Inferior parietal cortex (tissue), 1 donor: ENCODE results near the gene GOLGA6B.
"Not testable (repeated sequence)": the region's sequence is repeated elsewhere in the genome, so short reads cannot be mapped to it uniquely, and the experiment has no call there.

Experiments used
- DNase-seq: peaks from one replicate; pipeline ENCODE4 v3.0.0-alpha.2; 2016; ENCODE audit errors: extremely low spot score

The GOLGA6B gene

DNA sequence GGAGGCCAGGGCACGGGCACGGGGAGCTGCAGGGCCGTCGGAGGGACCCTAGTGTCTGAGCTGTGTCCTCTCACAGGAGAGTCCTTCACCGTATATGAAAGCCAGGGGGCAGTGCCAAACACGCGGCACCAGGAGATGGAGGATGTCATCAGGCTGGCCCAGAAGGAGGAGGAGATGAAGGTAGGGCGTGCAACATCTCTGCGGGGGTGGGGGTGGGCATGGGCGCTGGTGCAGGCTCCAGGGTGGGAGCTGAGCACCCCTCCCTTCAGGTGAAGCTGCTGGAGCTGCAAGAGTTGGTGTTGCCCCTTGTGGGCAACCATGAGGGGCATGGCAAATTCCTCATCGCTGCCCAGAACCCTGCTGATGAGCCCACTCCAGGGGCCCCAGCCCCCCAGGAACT, 11.2 kb downstream of the GOLGA6B start:
- not testable (repeated sequence) for DNase-seq

DNA sequence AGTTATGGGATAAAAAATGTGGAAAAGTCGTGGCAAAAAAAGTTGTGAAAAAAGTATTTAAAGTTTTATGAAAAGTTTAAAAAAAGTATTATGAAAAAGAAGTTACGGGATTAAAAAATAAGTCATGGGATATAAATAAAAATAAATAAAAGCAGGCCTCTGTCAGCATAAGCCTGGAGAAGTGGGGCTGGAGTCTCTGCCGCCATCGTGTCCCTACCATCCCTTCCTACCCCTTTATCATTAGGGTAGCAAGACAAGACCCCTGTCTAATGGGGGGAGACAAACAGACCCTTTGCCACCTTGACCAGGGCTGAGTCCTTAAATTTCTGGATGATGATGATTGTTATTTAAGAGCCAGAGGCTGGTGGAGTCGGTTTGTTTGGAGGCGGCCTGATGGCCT, 15.3 kb downstream of the GOLGA6B start:
- not testable (repeated sequence) for DNase-seq

DNA sequence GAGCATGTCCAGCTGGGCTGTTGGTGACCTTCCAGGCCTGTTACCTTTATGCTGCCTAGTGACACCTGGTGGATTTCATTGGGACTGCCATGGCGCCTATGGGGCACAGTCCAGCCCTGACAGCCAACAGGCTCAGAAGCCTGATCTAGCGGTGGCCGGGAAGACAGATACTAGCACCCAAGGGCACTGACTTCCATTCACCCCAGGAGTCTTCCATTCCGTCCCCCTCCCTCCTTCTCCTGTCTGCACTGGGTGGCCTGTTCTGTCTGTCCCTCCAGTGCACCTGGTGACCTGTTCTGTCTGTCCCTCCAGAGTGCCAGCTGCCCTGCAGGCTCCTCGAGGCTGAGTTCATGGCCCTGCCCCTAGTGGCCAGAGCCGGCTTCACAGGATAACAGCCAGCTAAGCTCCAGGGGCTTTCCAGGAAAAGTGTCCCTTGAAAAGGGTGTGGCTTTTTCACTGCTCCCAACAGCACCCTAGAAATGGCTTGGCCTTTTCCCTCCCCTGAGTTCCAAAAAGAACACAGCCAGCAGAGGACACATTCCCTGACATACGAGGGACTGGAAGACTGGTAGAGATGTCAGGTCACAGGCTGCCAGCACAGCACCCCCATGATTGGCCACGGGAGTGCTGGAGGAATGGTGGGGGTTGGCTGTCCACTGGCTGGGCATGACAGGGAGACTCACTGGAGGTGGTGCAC, 16.3 kb downstream of the GOLGA6B start:
- DNase-seq: peak; percentile 40

DNA sequence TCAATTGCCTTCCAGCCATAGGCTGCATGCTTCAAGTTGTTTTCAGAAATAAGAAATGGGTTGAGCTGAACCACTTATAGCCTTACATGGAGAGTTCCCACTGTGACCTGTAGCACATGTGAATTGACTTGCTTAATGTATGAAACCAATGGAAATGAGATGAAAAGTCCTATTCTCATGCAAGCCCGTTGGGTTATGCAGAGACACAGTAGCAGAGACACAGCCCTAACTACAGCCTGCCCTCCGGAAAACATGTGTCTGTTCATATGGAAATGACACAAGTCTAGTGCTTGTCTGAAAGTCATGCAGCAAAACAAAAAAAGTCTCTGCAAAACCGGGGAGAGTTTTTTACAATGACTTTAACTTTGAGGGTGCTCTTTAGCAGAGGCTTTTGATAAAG, 17.0 kb downstream of the GOLGA6B start:
- no peak for DNase-seq

DNA sequence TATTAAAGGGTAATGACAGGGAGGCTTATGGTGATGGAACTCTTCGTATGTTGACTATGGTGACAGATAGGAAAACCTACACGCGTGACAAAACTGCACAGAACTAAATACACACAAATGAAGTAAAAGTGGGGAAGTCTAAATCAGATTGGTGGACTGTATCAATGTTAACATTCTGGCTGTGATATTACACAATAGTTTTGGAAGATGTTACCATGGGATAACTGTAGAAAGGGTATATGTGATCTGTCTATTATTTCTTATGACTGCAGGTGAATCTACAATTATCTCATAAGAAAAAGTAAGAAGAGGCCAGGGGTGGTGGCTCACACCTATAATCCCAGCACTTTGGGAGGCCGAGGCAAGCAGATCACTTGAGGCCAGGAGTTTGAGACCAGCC, 22.3 kb downstream of the GOLGA6B start:
- DNase-seq: no peak

DNA sequence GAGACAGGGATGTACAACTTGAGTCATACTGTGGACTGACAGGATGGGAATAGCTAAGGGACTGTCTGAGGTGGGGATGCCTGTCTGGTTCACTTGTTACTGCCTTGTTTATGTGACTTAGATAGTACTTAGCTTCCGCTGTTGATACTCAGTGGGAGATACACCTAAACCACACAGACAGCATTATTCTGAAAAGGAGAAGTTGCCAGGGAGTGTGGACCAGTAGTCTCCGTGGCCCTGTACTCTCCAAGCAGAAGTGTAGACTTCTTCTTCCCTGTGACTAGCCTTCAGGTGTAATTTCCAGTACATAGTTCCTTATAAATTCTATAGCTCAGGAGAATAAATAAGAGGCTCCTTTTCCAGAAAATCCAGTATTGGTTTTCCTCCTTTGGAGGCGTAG, 26.4 kb downstream of the GOLGA6B start:
- no peak for DNase-seq

DNA sequence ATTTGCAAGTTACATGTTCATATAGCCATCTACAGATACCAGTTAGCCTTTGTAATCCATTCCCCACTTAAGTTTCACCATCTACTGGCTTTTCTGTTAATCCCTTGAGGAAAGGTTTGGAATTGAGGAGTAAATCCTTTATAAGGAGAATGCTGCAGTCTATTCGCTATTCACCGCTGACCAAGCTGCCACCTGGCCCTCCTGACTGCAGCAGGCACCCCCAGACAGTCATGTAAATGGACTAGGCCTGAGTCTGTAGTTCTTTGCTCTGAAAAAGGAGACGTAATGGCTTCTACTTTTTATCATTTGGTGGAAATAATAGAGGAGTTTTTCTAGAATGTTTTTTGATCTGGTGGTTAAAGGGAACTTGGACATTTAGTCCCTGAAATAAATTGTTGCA, 28.3 kb downstream of the GOLGA6B start:
- DNase-seq: no peak

DNA sequence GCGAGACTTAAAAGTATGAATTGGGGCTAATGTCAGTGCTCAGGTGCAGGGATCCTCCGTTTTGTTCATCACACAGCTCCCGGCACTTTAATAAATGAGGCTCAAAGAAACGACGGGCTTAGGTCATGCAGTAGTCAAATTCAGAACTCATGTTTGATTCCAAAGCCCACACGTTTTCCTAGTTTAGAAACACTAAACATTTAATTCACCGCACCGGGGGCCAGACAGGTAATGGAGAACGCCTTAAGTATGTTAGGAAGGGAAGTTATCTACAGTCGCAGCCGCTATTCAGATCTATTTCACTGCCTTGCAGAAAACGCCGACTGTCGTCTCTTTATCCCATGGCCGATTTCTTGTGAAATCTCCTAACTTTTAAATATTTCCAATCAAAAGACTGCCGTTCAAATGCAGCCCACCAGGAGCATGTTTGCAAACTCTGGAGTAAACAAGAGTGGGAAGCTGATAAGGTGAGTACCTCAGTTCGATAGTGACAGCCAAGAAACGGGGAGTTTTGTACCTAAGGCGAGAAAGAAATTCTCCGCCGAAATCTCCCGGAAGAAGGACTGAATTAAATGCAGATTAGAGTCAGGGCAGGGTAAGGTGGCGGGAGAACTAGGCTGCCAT, 30.9 kb downstream of the GOLGA6B start:
- DNase-seq: no peak

DNA sequence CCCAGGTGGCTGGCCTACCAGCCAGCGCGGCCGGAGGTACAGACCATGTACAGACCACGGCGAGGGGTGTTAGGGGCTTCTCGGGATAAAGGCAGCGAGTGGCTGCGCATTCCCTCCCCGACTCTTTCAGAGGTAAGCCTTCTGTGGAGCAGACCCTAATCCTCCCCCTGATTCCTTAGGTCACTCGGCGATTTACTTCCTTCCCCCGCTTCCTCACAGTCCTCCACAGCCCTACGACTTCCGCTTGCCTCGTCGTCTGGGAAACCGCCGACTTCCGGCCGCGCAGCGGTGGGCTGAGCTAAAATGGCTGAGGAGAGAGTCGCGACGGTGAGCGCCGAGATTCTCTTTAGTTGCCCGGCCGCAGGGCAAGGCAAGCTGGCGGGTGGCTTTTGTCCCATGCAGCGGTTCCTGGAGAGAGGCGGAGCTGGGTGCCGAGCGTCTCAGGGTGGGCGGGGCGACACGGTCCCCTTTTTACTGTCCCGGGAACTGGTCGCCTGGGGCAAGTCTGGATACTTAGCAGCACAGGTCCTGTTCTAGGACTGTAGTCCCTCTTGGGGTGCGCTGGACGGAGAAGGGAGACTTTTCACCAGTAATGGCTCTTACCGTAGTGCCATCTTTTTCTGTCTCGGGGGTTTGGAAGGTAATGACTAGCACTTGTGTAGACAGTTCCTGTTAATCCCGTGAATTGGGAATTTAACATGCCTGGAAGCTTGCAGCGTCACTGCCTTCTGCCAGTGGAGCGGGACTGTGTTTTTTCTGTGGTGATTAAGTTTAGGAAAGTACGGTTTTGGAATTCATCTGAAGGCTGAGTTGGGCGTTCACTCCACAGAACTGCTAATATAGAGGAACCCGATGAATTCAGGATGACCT, 31.7 kb downstream of the GOLGA6B start, which contains the start of the genes BBS4 and HIGD2B:
TSS of gene BBS4 (plus strand) at position 283 of the 870 bp plus-strand sequence. CDS start at position 304, 21 bp downstream.
TSS of gene HIGD2B (minus strand) at position 258 of the 870 bp plus-strand sequence. CDS start 9,808 bp downstream, outside the sequence.
- peak; percentile 88 for DNase-seq

DNA sequence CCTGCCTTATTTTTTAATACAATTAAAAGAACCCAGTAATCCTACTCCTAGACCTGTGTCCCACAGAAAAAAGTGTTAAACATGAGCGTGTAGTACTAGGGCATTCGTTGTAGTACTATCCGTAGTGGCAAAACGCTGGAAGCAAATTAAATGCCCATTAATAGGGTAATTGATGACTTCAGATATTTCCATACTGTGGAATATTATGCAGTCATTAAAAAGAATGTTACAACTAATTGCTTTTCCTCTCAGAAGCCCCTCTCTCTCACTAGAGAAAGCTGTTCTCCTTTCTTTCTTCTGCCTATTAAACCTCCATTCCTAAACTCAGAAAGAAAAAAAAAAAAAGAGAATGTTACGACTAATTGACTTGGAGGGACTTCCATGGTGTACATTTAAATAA, 34.2 kb downstream of the GOLGA6B start:
- DNase-seq: no peak

DNA sequence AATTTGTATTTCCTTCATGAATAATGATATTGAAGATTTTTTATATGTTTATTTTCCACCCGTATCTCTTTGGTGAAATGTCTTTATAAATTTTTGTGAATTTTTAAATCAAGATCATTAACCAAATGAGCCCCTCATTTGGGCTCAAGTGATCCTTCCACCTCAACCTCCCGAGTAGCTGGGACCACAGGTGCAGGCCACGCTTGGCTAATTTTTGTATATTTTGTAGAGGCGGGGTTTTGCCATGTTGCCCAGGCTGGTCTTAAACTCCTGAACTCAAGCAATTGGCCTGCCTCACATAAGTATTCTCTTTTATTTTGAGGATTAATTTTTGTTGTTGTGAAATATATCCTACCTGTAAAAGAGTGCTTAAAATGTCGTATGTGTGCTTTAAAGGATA, 36.4 kb downstream of the GOLGA6B start:
- DNase-seq: no peak

DNA sequence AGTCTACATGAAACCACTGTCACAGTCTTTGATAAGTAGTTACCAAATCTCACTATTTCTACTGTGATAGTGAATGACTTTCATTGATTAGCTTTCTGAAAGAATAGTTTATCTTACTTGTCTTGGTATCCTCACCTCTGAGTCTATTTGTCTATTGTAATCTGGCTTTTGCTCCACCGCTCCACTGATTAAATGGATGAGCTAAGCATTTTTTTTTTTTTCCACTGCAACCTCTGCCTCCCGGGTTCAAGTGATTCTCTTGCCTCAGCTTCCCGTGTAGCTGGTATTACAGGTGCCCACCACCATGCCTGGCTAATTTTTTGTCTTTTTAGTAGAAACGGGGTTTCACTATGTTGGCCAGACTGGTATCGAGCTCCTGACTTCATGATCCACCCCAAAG, 44.4 kb downstream of the GOLGA6B start:
- no peak for DNase-seq

DNA sequence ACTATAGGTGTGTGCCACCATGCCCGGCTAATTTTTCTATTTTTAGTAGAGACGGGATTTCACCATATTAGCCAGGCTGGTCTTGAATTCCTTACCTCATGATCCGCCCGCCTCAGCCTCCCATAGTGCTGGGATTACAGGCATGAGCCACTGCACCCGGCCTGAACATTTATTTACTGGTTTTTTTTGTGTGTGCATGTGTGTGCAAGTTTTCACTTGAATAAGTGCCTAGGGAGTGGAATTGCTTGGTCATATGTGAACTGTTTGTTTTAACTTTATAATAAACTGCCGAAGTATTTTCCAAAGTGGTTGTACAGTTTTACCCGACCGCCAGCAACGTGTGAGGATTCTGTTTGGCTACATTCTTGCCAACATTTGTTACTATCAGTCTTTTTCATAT, 45.6 kb downstream of the GOLGA6B start:
- DNase-seq: no peak

DNA sequence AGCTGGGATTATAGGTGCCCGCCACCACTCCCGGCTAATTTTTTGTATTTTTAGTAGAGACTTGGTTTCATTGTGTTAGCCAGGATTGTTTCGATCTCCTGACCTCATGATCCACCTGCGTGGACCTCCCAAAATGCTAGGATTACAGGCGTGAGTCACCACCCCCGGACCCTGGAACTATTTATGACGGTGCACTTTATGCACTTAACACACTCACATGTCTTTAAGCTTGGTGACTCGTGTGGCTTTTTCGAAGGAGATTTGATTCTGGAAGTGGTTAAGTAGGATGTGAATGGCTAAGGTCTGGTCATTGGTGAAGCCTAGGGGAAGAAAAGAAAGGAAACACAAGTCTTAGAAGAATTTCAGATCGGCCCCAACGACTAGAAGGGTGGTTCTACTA, 51.8 kb downstream of the GOLGA6B start:
- no peak for DNase-seq

DNA sequence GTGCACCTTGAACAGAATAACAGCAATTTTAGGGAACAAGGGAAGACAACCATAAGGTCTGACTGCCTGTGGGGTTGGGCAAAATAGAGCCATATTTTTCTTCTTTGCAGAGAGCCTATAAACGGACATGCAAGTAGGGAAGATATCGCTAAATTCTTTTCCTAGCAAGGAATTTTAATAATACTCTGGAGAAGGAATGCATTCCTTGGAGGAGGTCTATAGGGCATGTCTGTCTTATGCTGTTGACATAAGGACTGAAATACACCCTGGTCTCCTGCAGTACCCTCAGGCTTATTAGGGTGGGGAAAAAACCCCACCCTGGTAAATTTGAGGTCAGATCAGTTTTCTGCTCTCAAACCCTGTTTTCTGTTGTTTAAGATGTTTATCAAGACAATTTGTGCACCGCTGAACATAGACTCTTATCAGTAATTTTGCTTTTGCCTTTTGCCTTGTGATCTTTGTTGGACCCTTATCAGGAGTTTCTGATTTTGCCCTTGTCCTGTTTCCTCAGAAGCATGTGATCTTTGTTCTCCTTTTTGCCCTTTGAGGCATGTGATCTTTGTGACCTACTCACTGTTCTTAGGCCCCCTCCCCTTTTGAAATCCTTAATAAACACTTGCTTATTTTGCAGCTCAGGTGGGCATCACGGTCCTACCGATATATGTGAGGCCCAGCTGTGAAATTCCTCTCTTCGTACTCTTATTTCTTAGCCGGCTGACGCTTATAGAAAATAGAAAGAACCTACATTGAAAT, 54.2 kb downstream of the GOLGA6B start:
- not testable (repeated sequence) for DNase-seq
